Stimulated activated CD4-positive, alpha-beta T cell treated with anti-CD3 and anti-CD28 coated beads, Interleukin-1b, Interleukin-23, amount 100 ng/mL, for 1 hour (primary cell): ENCODE measurements around the gene FAM210B.
"Not testable (repeated sequence)": the region's sequence is repeated elsewhere in the genome, so short reads cannot be mapped to it uniquely, and the experiment has no call there.

Experiments used
- DNase-seq, 2 donors: peaks; one replicate each; pipeline ENCODE4 v3.0.0-alpha.2; 2020; ENCODE audit warnings: low read depth in 2 of 2

FAM210B gene

GRCh38 chr20:56360908-56361205, 2.1 kb downstream of the FAM210B start:
- no peak for DNase-seq

GRCh38 chr20:56361900-56362299, 3.1 kb downstream of the FAM210B start:
- no peak for DNase-seq

GRCh38 chr20:56362833-56363413, 4.1 kb downstream of the FAM210B start:
- DNase-seq, result no peak

- DNase-seq, result no peak
These were observed 4.7 kb downstream of the FAM210B start for GRCh38 chr20:56363491-56363890.

GRCh38 chr20:56368351-56369134, 9.8 kb downstream of the FAM210B start:
- DNase-seq, result no peak

- no peak for DNase-seq
These were observed 10.4 kb downstream of the FAM210B start for GRCh38 chr20:56369179-56369578.

GRCh38 chr20:56371977-56372376, 13.2 kb downstream of the FAM210B start:
- no peak for DNase-seq

GRCh38 chr20:56372850-56373249, 14.1 kb downstream of the FAM210B start:
- DNase-seq, result no peak

GRCh38 chr20:56373942-56374341, 15.2 kb downstream of the FAM210B start:
- DNase-seq, result no peak

GRCh38 chr20:56376331-56376730, 17.6 kb downstream of the FAM210B start:
- no peak for DNase-seq

- DNase-seq, result no peak
These were observed 19.6 kb downstream of the FAM210B start for GRCh38 chr20:56378386-56378785.

- DNase-seq, result no peak
These were observed 21.6 kb downstream of the FAM210B start for GRCh38 chr20:56380375-56380774.

- DNase-seq, result no peak
These were observed 22.7 kb downstream of the FAM210B start for GRCh38 chr20:56381501-56381900.

GRCh38 chr20:56382696-56383095, 23.9 kb downstream of the FAM210B start:
- no peak for DNase-seq

GRCh38 chr20:56383334-56383733, 24.6 kb downstream of the FAM210B start:
- no peak for DNase-seq

GRCh38 chr20:56385130-56385529, 26.4 kb downstream of the FAM210B start:
- no peak for DNase-seq

- no peak for DNase-seq
These were observed 27.4 kb downstream of the FAM210B start for GRCh38 chr20:56386219-56386618.

- no peak for DNase-seq
These were observed 30.1 kb downstream of the FAM210B start for GRCh38 chr20:56388882-56389281.

- DNase-seq, result no peak
These were observed 31.0 kb downstream of the FAM210B start for GRCh38 chr20:56389807-56390206.

- not testable (repeated sequence) for DNase-seq
These were observed 31.6 kb downstream of the FAM210B start for GRCh38 chr20:56390396-56390795.

- no peak for DNase-seq
These were observed 32.3 kb downstream of the FAM210B start for GRCh38 chr20:56391037-56391436.

GRCh38 chr20:56391596-56392131, 32.9 kb downstream of the FAM210B start:
- DNase-seq, result no peak

GRCh38 chr20:56392132-56392880, 33.5 kb downstream of the FAM210B start, which contains the start of the genes AURKA and CSTF1:
TSS of gene AURKA (minus strand) at chr20:56392215. CDS start at chr20:56388197, 4,018 bp downstream.
TSS of gene CSTF1 (plus strand) at chr20:56392645. CDS start at chr20:56395553, 2,908 bp downstream.
- peak; percentile 96 to 97 for DNase-seq
